ENCODE results near the gene CRYBB1.

Gene CRYBB1

DNA sequence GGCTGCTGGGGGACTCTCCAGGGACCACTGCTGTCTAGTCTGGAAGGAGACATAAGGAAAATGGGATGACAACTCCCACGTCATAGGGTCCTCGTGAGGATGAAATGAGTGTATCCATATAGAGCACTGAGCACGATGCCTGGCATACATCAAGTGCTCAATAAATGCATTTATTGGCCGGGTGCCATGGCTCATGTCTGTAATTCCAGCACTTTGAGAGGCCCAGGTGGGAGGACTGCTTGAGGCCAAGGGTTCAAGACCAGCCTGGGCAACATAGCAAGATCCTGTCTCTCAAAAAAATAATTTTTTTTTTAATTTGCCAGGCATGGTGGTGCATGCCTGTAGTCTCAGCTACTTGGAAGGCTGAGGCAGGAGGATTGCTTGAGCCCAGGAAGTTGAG is 15.7 kb downstream of the CRYBB1 start:
- DNase-seq: no peak

DNA sequence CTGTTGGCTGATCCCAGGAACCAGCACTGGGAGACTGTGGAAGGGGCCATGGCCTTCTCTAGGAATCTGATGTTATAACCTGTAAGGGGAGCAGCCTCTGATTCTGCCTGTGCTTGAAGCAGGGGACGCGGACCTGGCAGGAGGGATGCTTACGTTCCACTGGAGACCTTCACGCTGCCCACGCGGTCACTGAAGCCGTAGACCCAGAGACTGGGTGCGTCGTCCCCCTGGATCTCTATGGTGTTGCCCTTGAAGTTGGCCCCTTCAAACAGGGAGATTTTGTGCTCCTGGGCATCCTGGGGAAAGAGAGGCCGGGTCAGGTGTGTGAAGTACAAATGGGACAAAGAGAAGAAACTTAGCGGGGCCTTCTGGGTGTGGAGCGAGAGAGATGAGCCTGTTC is 16.1 kb downstream of the CRYBB1 start:
- DNase-seq: no peak

DNA sequence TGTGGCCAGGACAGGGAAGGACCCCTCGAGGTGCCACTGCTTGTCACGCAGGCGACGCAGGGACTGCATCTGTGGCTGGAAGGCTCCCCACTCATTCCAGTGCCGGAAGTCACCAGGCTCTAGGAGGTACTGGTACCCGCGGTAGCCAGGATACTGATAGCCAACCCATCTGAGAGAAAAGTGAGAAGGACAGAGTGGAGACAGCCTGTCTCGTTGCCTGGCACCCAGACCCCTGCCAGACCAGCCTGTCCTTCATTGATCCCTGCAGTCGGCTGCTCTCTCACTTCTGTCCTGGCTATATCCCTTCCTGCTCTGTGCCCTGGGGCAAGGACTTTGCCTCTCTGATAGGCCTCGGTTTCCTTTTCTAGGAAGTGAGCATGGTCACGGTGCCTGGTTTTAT is 18.3 kb downstream of the CRYBB1 start:
- DNase-seq: no peak

DNA sequence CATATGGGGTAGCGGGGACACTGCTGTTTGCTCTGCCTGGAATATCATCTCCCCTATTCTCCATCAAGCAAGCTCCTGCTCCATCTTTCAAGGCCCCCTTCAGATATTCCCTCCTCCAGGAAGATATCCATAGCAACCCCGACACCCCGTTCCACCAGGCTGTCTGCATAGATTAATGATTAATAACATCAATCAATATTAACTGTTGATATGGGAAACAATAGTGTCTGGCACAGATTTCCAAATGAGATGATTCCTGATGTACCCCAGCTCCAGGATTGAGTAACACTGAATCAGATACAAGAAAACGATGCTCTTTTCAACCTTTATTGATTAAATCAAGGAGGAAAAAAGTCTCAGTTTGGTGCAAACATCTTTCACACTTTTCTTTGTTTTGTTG is 20.3 kb downstream of the CRYBB1 start:
- no peak for DNase-seq

DNA sequence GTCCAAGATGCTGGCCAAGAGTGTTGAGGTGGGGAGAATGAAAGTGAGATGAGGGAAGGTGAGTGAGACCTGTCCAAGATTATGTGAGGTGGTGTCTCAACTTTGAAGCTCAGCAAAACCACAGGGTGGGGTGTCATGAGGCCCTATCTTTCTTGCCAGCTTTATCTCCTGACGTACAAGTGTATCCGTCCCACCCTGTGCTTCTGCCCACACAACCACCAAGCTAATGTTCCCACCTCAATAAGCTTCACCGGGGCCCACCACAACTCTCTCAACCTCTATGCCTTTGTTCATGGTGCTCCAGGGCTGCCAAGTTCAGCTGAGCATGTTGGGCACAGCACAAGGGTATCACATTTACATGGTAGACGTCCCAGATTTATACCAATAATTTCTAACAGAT is 20.8 kb downstream of the CRYBB1 start:
- DNase-seq: no peak

DNA sequence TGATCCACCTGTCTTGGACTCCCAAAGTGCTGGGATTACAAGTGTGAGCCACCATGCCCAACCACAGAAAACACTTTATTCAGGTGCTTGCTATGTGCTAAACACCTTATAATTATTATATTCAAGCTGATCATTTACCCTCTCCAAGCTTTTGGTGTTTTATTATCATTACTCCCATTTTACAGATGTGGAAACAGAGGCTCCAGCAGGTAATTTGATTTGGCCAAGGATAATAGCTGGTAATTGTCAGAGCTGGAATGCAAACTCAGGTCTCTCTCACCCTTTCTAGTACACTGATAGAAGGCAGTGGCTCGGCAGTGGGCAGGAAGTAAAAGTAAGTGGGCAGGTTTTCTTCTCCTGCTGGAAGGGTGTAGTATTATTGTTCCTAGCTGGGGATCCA is 24.1 kb downstream of the CRYBB1 start:
- no peak for DNase-seq

DNA sequence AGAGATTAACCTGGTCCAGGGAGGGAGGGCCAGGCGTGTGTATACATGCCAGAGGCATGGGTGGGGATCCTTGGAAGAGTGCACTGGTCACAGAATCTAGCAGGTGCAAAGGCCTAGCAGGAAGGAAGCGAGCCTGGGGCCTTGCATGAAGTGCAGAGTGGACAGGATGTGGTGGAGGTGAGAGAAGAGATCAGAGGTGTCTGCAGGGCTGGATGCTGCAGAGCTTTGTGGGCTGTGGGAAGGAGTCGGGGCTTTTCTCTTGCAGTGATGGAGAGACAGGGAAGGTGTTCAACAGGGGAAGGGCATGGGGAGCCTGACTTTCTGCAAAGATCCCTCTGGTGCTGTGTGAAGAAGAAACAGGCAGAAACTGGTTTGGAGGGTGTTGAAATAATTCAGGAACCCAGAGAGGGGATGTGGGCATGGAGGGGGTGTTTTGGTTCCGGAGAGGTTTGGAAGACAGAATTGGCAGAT is 25.4 kb downstream of the CRYBB1 start:
- DNase-seq: peak; percentile 89

DNA sequence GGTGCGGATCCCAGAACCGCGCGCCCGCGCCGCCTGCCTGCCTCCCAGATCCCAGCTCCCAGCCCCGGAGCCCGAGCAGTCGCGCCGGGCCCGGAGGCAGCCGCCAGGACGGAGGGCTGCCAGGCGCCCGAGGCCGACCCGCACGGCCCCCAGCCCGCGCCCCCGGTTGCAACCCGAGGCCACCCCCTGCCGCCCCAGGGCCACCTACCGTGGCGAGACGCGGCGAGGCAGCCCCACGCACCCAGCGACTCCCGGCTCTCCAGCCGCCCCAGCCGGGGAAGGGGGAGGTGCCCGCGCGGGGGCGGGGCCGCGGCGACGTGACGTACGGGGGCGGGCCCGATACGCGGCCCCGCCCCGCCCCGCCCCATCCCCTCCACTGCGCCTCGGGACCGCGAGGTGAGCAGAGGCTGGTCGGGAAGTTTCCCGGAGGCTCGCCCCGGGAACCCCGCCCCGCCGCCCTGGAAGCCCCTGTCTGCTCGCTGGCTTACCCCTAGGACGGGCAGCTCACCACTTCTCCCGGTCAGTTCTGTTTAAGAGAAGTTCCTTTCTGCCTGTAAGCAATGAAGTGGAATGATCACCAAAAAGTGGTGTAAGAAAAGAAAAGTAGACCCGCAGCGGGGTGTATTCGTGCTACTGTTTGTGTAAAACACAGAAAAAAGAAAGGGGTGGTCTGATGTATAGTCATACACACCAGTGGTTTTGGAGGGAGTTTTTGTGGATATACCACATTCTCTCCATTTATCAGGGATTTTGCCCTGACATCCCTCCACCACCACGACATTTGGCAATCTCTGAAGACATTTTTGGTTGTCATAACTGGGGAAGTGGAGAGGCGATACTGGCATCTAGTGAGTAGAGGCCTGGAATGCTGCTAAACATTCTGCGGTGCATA is 27.7 kb downstream of the CRYBB1 start, which contains the start of gene TPST2:
Gene TPST2, minus strand, starts transcription at position 288 of the 892 bp plus-strand sequence. CDS start 48,502 bp downstream, outside the sequence.
- peak; percentile 86 for DNase-seq

DNA sequence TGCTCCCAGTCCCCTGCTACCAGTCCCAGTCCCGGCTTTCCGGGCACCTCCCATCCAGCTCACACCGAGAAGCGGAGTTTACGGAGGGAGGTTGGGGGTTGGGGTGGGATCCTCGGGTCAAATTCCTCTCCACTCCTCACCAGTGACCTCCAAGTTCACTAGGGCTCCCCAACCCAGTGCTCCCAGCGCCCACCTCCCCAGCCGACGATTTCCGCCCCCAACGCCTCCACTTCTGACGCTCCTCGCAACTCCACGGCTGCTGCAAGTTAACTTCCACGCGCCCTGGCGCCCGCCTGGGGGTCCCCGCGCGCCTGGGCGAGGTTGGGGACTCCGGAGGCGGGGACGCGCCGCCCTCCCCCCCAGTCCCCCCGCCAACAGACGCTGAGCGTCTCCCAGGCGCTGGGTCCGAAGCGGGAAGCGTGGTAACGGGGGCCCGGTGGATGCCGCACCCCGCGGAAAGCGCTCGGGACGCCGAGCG is 28.4 kb downstream of the CRYBB1 start:
- DNase-seq: peak; percentile 16

DNA sequence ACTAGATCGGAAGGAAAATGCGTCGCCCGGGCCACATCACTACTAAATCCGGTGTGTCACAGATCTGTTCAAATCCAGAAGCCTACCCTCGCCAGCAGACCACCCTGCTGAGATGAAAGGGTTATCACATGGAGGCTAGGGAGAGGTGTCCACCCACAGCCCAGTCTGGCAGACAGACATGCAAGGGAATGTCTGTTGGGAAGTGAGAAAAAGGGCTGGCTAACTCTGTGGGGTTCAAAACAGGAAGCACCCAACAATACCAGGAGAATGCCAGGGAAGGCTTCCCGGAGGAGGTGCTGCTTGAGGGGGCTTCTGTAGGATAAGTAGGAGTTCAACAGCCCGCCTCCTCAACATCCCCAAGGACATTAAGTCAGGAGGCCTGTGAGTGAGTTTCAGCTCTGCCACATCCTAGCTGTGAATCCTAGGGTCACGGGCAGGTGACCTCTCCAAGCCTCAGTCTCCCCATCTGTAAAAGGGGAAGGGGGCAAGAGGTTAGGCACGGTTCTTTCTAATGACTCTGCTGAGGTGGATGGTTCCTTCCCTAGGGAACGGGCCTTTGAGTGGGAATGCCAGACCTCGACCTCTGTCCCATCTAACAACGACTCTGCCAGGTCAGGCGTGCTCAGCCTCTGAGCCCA is 29.0 kb downstream of the CRYBB1 start:
- no peak for DNase-seq

DNA sequence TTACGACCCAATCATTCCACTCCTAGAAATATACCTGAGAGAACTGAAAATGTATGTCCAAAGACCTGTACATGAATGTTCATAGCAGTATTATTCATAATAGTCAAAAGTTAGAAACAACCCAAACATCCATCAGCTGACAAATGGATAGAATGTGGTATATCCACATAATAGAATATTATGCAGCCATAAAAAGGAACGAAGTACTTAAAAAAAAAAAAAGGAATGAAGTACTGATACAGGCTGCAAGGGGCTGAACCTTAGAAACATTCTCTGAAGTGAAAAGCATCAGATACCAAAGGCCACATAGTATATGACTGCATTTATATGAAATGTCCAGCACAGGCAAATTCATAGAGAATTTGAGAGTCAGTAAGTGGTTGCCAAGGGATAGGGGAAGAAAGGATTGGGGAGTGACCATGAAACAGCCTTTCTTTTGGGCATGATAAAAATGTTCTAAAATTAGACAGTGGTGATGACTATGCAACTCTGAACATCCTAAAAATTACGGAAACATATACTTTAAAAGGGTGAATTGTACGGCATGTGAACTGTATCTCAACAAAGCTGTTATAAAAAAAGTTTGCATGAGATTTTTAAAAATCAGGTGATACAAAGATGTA is 29.7 kb downstream of the CRYBB1 start:
- DNase-seq: no peak

DNA sequence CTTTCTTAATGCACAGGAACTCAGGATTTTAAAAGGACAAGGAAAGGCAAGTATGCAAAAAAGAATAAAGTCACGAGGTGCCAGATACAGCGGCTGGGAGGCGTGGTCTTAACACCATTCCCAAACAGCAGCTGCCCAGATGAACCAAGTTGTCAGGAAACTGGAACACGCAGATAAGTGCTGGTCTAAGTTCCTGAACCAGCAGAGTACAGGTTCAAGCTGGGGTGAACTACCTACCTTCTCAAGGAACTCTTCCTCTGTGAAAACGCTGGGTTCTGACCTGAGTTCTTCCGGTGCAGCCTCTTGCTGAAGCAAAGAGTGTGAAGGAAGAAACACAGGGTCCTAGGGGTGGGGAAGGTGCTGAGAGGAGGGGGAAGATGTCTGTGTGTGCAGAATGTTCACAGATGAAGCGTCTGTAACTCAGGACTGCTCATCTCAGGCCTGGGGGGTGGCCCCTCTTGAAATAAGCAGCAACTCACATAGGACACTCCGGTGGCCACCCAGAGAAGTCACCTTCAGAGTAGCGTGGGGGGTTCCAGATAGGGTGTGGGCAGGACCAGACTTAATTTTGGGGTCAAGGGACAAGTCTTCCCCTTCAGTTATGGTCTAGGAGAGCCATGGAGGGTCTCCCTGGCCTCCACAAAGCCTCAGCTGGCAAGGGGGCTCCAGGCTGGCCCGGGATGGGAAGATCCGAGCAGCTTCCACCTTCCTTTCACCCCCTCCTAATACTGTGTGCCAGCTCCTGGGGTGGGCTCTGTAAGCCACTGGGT is 31.1 kb downstream of the CRYBB1 start:
- no peak for DNase-seq

DNA sequence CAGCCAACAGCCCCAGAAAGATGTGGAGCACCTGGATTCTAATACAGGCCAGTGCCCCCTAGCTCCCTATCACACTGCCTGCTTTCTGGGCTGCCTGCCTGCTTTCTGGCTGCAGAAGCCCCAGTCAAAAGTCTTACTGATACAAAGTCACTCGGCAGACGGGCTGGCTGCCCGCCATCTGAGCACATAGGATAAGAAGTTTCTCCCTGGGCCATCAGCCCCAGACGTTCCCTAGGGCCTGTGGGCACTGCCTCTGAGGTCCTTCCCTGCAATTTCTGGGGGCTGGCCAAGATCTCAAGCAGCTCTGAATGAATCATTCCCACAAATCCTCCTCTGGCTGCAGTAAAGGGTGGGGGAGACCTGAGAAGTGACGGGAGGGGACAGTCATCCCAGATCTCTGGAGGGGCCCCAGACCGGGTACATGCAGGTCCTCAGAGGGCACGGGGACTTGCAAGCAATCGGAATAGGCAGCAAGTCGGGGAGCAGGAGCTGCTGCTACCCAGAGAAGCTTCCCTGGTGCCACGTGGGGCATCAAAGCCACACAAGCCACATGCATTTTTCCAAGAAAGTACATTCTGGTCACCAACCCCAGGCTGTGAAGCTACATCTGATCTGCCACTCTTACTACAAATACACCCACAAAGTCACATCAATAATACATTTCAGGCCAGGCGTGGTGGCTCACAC is 32.6 kb downstream of the CRYBB1 start:
- DNase-seq: no peak

DNA sequence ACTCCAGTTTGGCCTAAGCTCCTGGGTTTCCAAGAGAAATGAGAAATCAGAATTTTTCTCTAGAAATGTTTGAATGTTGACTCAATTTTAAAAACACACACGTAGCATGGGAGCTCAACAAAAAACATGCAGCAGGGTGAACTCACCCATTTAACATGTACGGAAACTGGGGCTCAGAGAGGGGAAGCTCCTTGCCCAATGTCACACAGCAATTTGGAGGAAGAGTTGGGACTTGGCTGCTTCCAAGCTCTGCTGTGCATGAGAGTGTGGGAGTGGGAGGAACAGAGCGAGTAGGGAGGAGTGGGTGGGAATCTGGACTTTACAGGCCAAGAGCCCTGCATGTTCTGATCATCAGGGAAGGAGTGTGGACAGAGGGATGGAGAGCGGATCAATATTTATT is 33.8 kb downstream of the CRYBB1 start:
- no peak for DNase-seq

DNA sequence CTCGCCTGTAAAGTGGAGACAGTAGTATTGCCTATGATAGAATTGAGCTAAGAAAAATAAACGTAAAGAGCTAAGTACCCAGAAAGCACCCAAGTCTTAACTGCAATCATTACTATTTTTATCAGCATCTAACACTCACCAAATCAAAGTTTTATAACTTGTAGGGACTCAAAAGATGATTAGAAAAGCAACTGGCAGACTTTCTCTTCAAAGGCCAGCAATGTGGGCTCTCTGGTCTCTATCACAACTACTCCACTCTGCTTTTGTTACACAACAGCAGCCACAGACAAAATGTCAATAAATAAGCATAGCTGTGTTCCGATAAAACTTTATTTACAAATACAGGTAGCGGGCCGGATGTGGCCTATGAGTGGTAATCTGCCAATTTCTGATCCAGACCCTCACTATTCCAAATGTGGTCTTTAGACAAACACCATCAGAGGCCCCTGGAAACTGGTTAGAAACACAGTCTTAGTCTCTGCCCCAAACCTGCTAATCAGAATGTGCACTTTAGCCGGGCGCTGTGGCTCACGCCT is 36.1 kb downstream of the CRYBB1 start:
- no peak for DNase-seq

DNA sequence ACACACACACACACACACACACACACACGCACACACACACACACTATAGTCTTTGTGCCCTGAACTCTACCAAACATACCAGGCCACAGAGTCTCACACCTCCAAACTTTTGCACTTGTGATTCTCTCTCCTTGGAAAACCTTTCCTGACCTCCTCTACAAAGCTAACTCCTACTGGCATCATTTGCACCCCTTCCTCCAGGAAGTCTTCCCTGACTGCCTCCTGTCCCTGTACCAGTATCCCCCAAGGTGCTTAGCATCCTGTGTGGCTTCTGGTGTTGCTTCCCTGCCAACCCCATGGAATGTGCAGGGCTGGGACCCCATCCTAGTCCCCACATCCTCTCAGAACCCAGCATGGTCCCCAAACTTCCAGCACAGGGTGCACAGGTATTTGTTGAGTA is 36.8 kb downstream of the CRYBB1 start:
- no peak for DNase-seq

DNA sequence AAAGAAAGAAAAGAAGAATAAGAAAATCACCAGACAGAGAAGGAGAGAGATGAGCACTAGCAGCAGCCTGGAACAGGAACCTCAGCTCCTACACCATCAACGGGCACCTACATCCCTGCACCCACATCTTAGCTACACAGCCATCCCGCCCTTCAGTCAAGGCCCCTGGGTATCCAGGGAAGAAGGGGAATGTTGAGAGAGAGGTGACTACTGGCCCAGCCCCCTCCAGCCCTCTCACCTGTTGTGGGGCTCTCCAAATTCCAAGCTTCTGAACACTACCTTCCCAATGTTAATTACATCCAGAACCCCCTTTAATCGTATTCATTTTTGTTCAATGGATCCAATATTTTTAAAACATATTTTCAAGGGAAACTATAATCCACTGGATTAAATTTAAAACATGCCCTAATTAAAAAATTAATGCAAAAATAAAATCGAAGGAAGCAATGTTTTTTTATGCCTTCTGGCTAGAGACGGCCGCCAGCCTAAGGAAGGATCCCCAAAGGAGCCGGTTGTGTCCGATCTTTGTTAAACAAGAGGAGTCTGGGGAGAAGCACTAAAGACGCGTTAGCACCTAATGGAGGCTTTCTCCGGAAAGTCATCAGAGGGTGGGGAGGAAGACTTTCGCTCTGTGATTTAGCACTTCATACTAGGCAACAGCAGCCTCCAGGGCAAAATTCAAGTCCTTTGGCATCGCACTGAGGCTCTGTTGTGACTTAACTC is 37.4 kb downstream of the CRYBB1 start:
- no peak for DNase-seq

DNA sequence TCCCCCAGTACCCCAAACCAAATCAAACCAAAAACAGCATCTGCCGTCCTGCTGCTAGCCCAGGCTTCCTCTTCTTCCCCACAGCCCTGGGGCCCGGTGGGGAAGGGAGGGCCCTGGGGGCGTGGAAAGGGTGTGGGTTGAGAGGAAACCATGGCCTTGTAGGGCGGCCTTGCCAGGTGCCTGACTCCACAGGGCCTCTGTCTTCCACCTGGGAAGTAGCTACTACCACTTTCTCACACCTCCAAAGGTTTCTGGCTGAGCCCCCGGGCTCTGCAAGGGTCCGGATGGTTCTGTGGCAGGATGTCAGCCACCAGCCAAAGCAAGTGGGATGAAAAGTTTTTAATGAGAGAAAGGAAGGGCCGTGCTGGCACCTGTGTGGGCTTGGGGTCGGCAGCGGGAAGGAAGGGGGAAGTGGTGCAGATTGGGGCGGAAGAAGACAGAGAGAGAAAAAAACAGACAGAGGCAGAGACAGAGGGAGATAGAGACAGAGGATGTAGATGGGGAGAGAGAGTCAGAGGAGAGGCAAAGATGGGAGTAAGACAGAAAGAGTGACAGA is 38.4 kb downstream of the CRYBB1 start:
- no peak for DNase-seq

DNA sequence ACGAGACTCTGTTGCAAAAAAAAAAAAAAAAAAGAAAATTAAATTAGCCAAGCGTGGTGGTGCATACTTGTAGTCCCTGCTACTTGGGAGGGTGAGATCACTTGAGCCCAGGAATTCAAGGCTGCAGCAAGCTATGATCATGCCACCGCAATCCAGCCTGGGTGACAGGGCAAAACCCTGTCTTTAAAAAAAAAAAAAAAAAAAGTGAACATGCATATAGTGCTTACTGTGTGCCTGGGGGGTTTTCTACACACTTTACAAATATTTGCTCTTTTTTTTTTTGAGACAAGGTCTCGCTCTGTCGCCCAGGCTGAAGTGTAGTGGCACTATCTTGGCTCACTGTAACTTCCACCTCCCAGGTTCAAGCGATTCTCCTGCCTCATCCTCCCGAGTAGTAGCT is 40.7 kb downstream of the CRYBB1 start:
- DNase-seq: no peak

DNA sequence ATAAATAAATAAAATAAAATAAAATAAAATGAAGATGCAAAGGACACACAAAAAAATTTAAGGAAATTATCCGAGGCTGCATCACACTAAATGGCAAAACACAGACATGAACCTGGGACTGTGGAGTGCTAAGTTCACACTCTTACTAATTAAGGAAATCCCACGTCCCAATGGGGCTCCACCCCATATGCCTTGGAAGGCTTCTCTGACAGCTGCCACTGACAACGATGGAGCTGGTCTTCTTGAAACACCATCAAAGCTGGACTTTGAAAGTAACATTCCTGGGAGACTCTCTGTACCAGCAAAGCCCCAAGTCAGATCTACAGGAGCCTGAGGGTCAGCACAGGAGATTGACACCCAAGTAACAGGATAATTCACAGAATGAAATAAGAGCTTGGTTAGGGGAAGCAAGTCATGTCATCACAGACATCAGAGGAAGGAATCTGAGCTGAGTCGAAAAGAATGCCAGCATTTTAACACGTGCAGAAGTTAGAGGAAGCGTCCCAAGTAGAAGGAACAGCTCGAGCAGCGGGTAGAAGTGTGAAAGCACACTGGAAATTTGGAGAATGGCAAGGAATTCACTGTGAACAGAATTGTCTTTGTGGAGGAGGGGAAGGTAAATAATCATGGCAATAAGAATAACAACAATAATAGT is 41.7 kb downstream of the CRYBB1 start:
- no peak for DNase-seq
